HG02798 (cell line): Measurements from ENCODE around the gene ASB4.
"Not testable (repeated sequence)": the region's sequence is repeated elsewhere in the genome, so short reads cannot be mapped to it uniquely, and the experiment has no call there.

Experiments
- ATAC-seq: cut with Tn5 transposase; IDR thresholded peaks from one replicate; pipeline ENCODE4 v1.9.1; 2021; ENCODE audit warnings: mild to moderate bottlenecking; ENCODE audit not compliant: unreplicated experiment, poor library complexity

Gene ASB4

GRCh38 chr7:95549818-95550529 lies 64.2 kb downstream of the ASB4 start:
- ATAC-seq: no peak

- ATAC-seq: no peak
Observed at GRCh38 chr7:95550546-95550945, 64.8 kb downstream of the ASB4 start.

- ATAC-seq: not testable (repeated sequence)
Observed at GRCh38 chr7:95552010-95552926, 66.5 kb downstream of the ASB4 start.

- no peak for ATAC-seq
Observed at GRCh38 chr7:95553939-95554338, 68.2 kb downstream of the ASB4 start.

- no peak for ATAC-seq
Observed at GRCh38 chr7:95556777-95557176, 71.0 kb downstream of the ASB4 start.

- no peak for ATAC-seq
Observed at GRCh38 chr7:95558864-95559263, 73.1 kb downstream of the ASB4 start.

GRCh38 chr7:95560674-95561073 lies 74.9 kb downstream of the ASB4 start:
- ATAC-seq: no peak

GRCh38 chr7:95569720-95570119 lies 84.0 kb downstream of the ASB4 start:
- no peak for ATAC-seq

GRCh38 chr7:95577137-95577536 lies 91.4 kb downstream of the ASB4 start:
- no peak for ATAC-seq

- ATAC-seq: no peak
Observed at GRCh38 chr7:95578299-95578855, 92.6 kb downstream of the ASB4 start.

- ATAC-seq: no peak
Observed at GRCh38 chr7:95579318-95579717, 93.6 kb downstream of the ASB4 start.

GRCh38 chr7:95581467-95581866 lies 95.7 kb downstream of the ASB4 start:
- ATAC-seq: no peak

GRCh38 chr7:95582578-95583293 lies 97.0 kb downstream of the ASB4 start:
- no peak for ATAC-seq

- ATAC-seq: no peak
Observed at GRCh38 chr7:95583834-95584621, 98.3 kb downstream of the ASB4 start.

GRCh38 chr7:95584769-95585425 lies 99.2 kb downstream of the ASB4 start:
- no peak for ATAC-seq

GRCh38 chr7:95585426-95585789 lies 99.7 kb downstream of the ASB4 start:
- no peak for ATAC-seq

GRCh38 chr7:95586951-95587301 lies 101.2 kb downstream of the ASB4 start:
- ATAC-seq: no peak

GRCh38 chr7:95589031-95589430 lies 103.3 kb downstream of the ASB4 start:
- ATAC-seq: no peak

GRCh38 chr7:95589766-95590165 lies 104.0 kb downstream of the ASB4 start:
- no peak for ATAC-seq
